CD4-positive, alpha-beta T cell (primary cell): ENCODE measurements around the gene SLC38A3. TPM values are rescaled to one million over a fixed set of nuclear protein-coding genes. Genes with fewer than 3 reads are reported as not detected.

ENCODE experiments used
- ATAC-seq: fragments of 200-7000 bp; cut with Tn5 transposase; one replicate; pipeline ENCODE4 v1.10.0; 2022; ENCODE audit warnings: mild to moderate bottlenecking; ENCODE audit not compliant: poor library complexity
- CTCF ChIA-PET: fragments of 350-600 bp; sonication (Branson Sonifier 250); formaldehyde crosslinking; loops from one replicate; lab custom pipeline; 2021; ENCODE audit warnings: antibody characterized with exemption, inconsistent platforms; lab: Charles Lee
- POLR2A ChIA-PET: fragments of 350-600 bp; sonication (Branson Sonifier 250); formaldehyde crosslinking; loops from one replicate; lab custom pipeline; 2021; ENCODE audit warnings: antibody characterized with exemption, inconsistent platforms; lab: Charles Lee
- DNase-seq, 14 experiments: peaks; one replicate each; pipeline ENCODE4 v3.0.0-alpha.2; 2013 to 2020; ENCODE audit warnings: mixed read lengths in 2 of 14
- H3K27ac ChIP-seq, 2 donors: one replicate each; pipeline versions ENCODE4 v1.5.1 to v1.7.0; 2013; ENCODE audit warnings: low read length in 2 of 2, low read depth in 1 of 2, mild to moderate bottlenecking in 1 of 2
- H3K27me3 ChIP-seq, 2 experiments: 1 replicate in 1 of 2; 2 replicates in 1 of 2; pipeline versions ENCODE4 v1.6.1 to v1.7.0; 2013; ENCODE audit warnings: low read length in 2 of 2, control low read depth in 1 of 2, mild to moderate bottlenecking in 1 of 2, moderate library complexity in 1 of 2; ENCODE audit not compliant: insufficient read depth in 2 of 2, control insufficient read depth in 1 of 2
- H3K36me3 ChIP-seq: one replicate; pipeline ENCODE4 v1.6.1; 2013; ENCODE audit warnings: low read length, control low read depth; ENCODE audit not compliant: insufficient read depth
- H3K4me1 ChIP-seq: one replicate; pipeline ENCODE4 v1.6.1; 2013; ENCODE audit warnings: low read length, control low read depth; ENCODE audit not compliant: insufficient read depth
- H3K4me3 ChIP-seq: one replicate; pipeline ENCODE4 v1.5.1; 2013; ENCODE audit warnings: mild to moderate bottlenecking, low read length, moderate library complexity
- H3K9me3 ChIP-seq, 2 experiments: 1 replicate in 1 of 2; 2 replicates in 1 of 2; pipeline versions ENCODE4 v1.6.1 to v1.7.0; 2013; ENCODE audit warnings: low read length in 2 of 2, mild to moderate bottlenecking in 2 of 2, control low read depth in 1 of 2, moderate library complexity in 1 of 2; ENCODE audit not compliant: control insufficient read depth in 1 of 2, insufficient read depth in 1 of 2
- H3K27ac Mint-ChIP-seq: one replicate; pipeline ENCODE4 v1.8.0; 2020; ENCODE audit warnings: mixed read lengths
- H3K27me3 Mint-ChIP-seq: one replicate; pipeline ENCODE4 v1.8.0; 2021; ENCODE audit warnings: mixed read lengths
- H3K36me3 Mint-ChIP-seq: one replicate; pipeline ENCODE4 v1.8.0; 2021; ENCODE audit warnings: low read depth, mixed read lengths
- H3K4me1 Mint-ChIP-seq: one replicate; pipeline ENCODE4 v1.8.0; 2021; ENCODE audit warnings: low read depth, mixed read lengths
- H3K4me3 Mint-ChIP-seq: one replicate; pipeline ENCODE4 v1.8.0; 2020; ENCODE audit warnings: mild to moderate bottlenecking, mixed read lengths
- H3K9me3 Mint-ChIP-seq: one replicate; pipeline ENCODE4 v1.8.0; 2020; ENCODE audit warnings: mixed read lengths
- CTCF ChIP-seq: fragments of 200-600 bp; IDR thresholded peaks from one replicate; pipeline ENCODE4 v1.8.0; 2022; ENCODE audit warnings: antibody characterized with exemption, mild to moderate bottlenecking
- intact Hi-C, 2 experiments: fragments of 100-400 bp; cut with DNase I in 1 of 2; cut with micrococcal nuclease in 1 of 2; formaldehyde crosslinking; loops; one replicate each; pipeline versions ENCODE4 v1.15.1 to v1.9.0; 2023 to 2025; cut with DNase I, micrococcal nuclease
- total RNA-seq, 174 experiments: library from RNA in 2 of 174; stranded (reverse) in 2 of 174; gene quantifications; one replicate each; pipeline ENCODE4 v1.2.3 and lab custom pipeline; 2021 to 2026

Gene SLC38A3
- total RNA-seq, 2 experiments from 2014 or later: 1.0 to 1.1 TPM

GRCh38 chr3:50179710-50180109 is 25.4 kb upstream of the SLC38A3 start:
- ATAC-seq: no peak
- POLR2A ChIA-PET: no interaction called here
- no peak overlapping the region for H3K4me3 Mint-ChIP-seq

GRCh38 chr3:50181985-50182384 is 23.1 kb upstream of the SLC38A3 start:
- Mint-ChIP-seq H3K4me3 (no peak overlapping the region), H3K27me3 (no peaks in the 10 kb centered on the region), H3K9me3 (no peaks in the 10 kb centered on the region), H3K4me1 (no peaks in the 10 kb centered on the region), H3K27ac (no peak overlapping the region), H3K36me3 (no peaks in the 10 kb centered on the region)
- CTCF ChIA-PET: interaction anchor here (0.5 kb wide), 1 partner anchor 99 kb away, joined by 3 read pairs; no protein-coding TSS in a partner anchor
- DNase-seq (no peak), ATAC-seq (no peak)
- Histone ChIP-seq H3K36me3 (no peaks in the 10 kb centered on the region), H3K9me3 (no peaks in the 10 kb centered on the region), H3K4me1 (no peaks in the 10 kb centered on the region), H3K27me3 (no peaks in the 10 kb centered on the region), H3K27ac (no peak overlapping the region), H3K4me3 (no peak overlapping the region)
- intact Hi-C loops: no loop called here
- POLR2A ChIA-PET: no interaction called here
- no peak for TF ChIP-seq CTCF

More at GRCh38 chr3:50179710-50180109, 25.4 kb upstream of the SLC38A3 start:
- Histone ChIP-seq H3K27ac (no peak overlapping the region), H3K4me3 (no peak overlapping the region), H3K9me3 (no peaks in the 10 kb centered on the region), H3K27me3 (no peaks in the 10 kb centered on the region), H3K36me3 (no peaks in the 10 kb centered on the region), H3K4me1 (no peaks in the 10 kb centered on the region)
- intact Hi-C loops: no loop called here
- no peaks in the 10 kb centered on the region for H3K36me3 Mint-ChIP-seq
- no peak overlapping the region for H3K27ac Mint-ChIP-seq
- CTCF ChIA-PET: no interaction called here
- no peaks in the 10 kb centered on the region for H3K4me1 Mint-ChIP-seq
- no peak for TF ChIP-seq CTCF
- no peaks in the 10 kb centered on the region for H3K9me3 Mint-ChIP-seq
- H3K27me3 Mint-ChIP-seq: no peaks in the 10 kb centered on the region
- no peak for DNase-seq

- no peak overlapping the region for H3K27ac ChIP-seq
- no peaks in the 10 kb centered on the region for H3K9me3 ChIP-seq
- Mint-ChIP-seq H3K27ac (no peak overlapping the region), H3K27me3 (no peaks in the 10 kb centered on the region), H3K4me3 (no peak overlapping the region), H3K36me3 (no peaks in the 10 kb centered on the region), H3K4me1 (no peaks in the 10 kb centered on the region), H3K9me3 (no peaks in the 10 kb centered on the region)
- no peak for DNase-seq
- no peaks in the 10 kb centered on the region for H3K36me3 ChIP-seq
- H3K27me3 ChIP-seq: no peaks in the 10 kb centered on the region
- no peaks in the 10 kb centered on the region for H3K4me1 ChIP-seq
- no peak for ATAC-seq
- ChIA-PET POLR2A (no interaction called here), CTCF (interaction anchor here (0.5 kb wide), 1 partner anchor 100 kb away, joined by 3 read pairs; no protein-coding TSS in a partner anchor)
- intact Hi-C loops: no loop called here
- H3K4me3 ChIP-seq: no peak overlapping the region
- no peak for TF ChIP-seq CTCF
Observed at GRCh38 chr3:50182533-50183099, 22.5 kb upstream of the SLC38A3 start.
